ENCODE results near the gene ODF4. TPM values are rescaled to one million over a fixed set of nuclear protein-coding genes. Genes with fewer than 3 reads are reported as not detected.

Gene ODF4
- total and polyA plus RNA-seq, 4 donors, result not detected

GRCh38 chr17:8320990-8321389 is 18.6 kb upstream of the ODF4 start (continued):
- no peak for TF ChIP-seq ATF3 (IDR thresholded peaks at IDR 0.05)

GRCh38 chr17:8322061-8322460 is 17.6 kb upstream of the ODF4 start:
- Histone ChIP-seq H3K36me3 (ENCODE audit: control insufficient read depth in 4 of 4, insufficient read depth in 3 of 4, low read depth in 1 of 4, low read length in 3 of 4) (no peaks in the 10 kb centered on the region), H3K9me3 (ENCODE audit: control insufficient read depth in 4 of 4, low read length in 3 of 4) (no peaks in the 10 kb centered on the region), H3K4me3 (ENCODE audit: low read depth in 1 of 3, low read length in 3 of 3) (no peak overlapping the region), H3K4me1 (ENCODE audit: control insufficient read depth in 4 of 4, insufficient read depth in 4 of 4, low read length in 3 of 4) (peaks cover 4 to 5% (median 5%) of the 10 kb centered on the region in 4 donors), H3K9ac (ENCODE audit: low read depth in 1 of 2, low read length in 2 of 2) (no peak overlapping the region), H3K27ac (ENCODE audit: low read depth in 1 of 2, low read length in 2 of 2) (no peak overlapping the region), H3K27me3 (ENCODE audit: control insufficient read depth in 4 of 4, insufficient read depth in 4 of 4, low read length in 3 of 4) (no peaks in the 10 kb centered on the region)
- WGBS, result 88% methylated on average over 8 of the region's 8 CpGs
- TF ChIP-seq HNF4A (conservative IDR thresholded peaks at IDR 0.05), result no peak
- no peak for TF ChIP-seq FOXA1 (IDR thresholded peaks at IDR 0.05)
- TF ChIP-seq EGR1 (IDR thresholded peaks at IDR 0.05; ENCODE audit: low read depth in 2 of 2), result no peak
- TF ChIP-seq TAF1 (conservative IDR thresholded peaks at IDR 0.05), result no peak
- TF ChIP-seq RAD21 (IDR thresholded peaks at IDR 0.05), result no peak
- TF ChIP-seq, protein P1, sequence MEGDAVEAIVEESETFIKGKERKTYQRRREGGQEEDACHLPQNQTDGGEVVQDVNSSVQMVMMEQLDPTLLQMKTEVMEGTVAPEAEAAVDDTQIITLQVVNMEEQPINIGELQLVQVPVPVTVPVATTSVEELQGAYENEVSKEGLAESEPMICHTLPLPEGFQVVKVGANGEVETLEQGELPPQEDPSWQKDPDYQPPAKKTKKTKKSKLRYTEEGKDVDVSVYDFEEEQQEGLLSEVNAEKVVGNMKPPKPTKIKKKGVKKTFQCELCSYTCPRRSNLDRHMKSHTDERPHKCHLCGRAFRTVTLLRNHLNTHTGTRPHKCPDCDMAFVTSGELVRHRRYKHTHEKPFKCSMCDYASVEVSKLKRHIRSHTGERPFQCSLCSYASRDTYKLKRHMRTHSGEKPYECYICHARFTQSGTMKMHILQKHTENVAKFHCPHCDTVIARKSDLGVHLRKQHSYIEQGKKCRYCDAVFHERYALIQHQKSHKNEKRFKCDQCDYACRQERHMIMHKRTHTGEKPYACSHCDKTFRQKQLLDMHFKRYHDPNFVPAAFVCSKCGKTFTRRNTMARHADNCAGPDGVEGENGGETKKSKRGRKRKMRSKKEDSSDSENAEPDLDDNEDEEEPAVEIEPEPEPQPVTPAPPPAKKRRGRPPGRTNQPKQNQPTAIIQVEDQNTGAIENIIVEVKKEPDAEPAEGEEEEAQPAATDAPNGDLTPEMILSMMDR (IDR thresholded peaks at IDR 0.05; ENCODE audit: low read depth, low read length, missing input control), result no peak
- no peak for TF ChIP-seq RXRA (IDR thresholded peaks at IDR 0.05)
- no peak for TF ChIP-seq ZBTB33 (IDR thresholded peaks at IDR 0.05)
- TF ChIP-seq NR2F2 (IDR thresholded peaks at IDR 0.05), result no peak
- no peak for TF ChIP-seq JUND (IDR thresholded peaks at IDR 0.05)
- no peak for TF ChIP-seq REST (IDR thresholded peaks at IDR 0.05)
- no peak for TF ChIP-seq SP1 (IDR thresholded peaks at IDR 0.05)
- TF ChIP-seq ATF3 (IDR thresholded peaks at IDR 0.05), result no peak
- no peak for TF ChIP-seq FOXA2 (IDR thresholded peaks at IDR 0.05)
- TF ChIP-seq YY1 (IDR thresholded peaks at IDR 0.05), result no peak
- no peak for DNase-seq (ENCODE audit: low spot score)

Measured in liver (tissue), 9 donors.